ENCODE results near the gene KRT85. TPM values are rescaled to one million over a fixed set of nuclear protein-coding genes. Genes with fewer than 3 reads are reported as not detected.

Gene KRT85
- total RNA-seq, 2 experiments from 2014 or later = not detected

DNA sequence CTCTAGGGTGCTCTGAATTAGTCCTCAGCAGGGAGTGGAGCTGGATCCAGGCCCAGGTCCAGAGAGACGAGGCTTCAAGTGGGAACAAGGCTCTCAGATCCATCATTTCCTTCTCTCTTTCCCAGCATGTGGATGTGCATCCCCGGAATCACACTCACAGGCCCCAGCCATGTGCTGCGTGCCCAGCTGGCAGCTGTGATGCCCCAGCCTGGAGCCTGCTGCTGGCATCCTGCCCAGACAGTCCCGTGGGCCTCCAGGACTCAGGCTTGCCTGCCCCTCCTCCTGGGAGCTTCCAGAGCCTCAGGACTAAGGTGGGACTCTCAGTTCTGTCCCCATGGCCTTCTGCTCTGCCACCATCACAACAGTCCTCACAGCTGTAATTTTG lies 24.3 kb upstream of the KRT85 start:
- Histone ChIP-seq H3K27ac (ENCODE audit: low read depth, low read length, poor library complexity, severe bottlenecking) (no peak overlapping the region), H3K4me3 (ENCODE audit: low read depth, low read length, poor library complexity, severe bottlenecking) (no peak overlapping the region), H4K20me1 (ENCODE audit: insufficient read depth, low read length) (no peaks in the 10 kb centered on the region), H3K9me2 (ENCODE audit: insufficient read depth, low read length) (no peaks in the 10 kb centered on the region), H3K36me3 (ENCODE audit: insufficient read depth, low read length) (no peaks in the 10 kb centered on the region), H3K9me3 (ENCODE audit: low read length) (no peaks in the 10 kb centered on the region), H3K4me2 (ENCODE audit: low read length) (no peak overlapping the region), H3K79me2 (ENCODE audit: insufficient read depth, low read depth, low read length) (no peaks in the 10 kb centered on the region), H3K4me1 (ENCODE audit: insufficient read depth, low read length, poor library complexity, severe bottlenecking) (no peaks in the 10 kb centered on the region), H2AFZ (ENCODE audit: low read length) (no peak overlapping the region)
- intact Hi-C loops (cut with micrococcal nuclease; ENCODE audit: unreplicated experiment) = no loop called here
- ChIA-PET CTCF (ENCODE audit: unreplicated experiment) (no interaction called here), POLR2A (no interaction called here)
- no TSS peak for BruUV-seq (replicated peaks)
- DNase-seq (ENCODE audit: low spot score) = no peak
- TF ChIP-seq, protein P1, sequence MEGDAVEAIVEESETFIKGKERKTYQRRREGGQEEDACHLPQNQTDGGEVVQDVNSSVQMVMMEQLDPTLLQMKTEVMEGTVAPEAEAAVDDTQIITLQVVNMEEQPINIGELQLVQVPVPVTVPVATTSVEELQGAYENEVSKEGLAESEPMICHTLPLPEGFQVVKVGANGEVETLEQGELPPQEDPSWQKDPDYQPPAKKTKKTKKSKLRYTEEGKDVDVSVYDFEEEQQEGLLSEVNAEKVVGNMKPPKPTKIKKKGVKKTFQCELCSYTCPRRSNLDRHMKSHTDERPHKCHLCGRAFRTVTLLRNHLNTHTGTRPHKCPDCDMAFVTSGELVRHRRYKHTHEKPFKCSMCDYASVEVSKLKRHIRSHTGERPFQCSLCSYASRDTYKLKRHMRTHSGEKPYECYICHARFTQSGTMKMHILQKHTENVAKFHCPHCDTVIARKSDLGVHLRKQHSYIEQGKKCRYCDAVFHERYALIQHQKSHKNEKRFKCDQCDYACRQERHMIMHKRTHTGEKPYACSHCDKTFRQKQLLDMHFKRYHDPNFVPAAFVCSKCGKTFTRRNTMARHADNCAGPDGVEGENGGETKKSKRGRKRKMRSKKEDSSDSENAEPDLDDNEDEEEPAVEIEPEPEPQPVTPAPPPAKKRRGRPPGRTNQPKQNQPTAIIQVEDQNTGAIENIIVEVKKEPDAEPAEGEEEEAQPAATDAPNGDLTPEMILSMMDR (conservative IDR thresholded peaks at IDR 0.05; ENCODE audit: low read length) = no peak
- TF ChIP-seq EZH2phosphoT487 (IDR thresholded peaks at IDR 0.05; ENCODE audit: borderline replicate concordance, low read depth, low read length) = no peak

DNA sequence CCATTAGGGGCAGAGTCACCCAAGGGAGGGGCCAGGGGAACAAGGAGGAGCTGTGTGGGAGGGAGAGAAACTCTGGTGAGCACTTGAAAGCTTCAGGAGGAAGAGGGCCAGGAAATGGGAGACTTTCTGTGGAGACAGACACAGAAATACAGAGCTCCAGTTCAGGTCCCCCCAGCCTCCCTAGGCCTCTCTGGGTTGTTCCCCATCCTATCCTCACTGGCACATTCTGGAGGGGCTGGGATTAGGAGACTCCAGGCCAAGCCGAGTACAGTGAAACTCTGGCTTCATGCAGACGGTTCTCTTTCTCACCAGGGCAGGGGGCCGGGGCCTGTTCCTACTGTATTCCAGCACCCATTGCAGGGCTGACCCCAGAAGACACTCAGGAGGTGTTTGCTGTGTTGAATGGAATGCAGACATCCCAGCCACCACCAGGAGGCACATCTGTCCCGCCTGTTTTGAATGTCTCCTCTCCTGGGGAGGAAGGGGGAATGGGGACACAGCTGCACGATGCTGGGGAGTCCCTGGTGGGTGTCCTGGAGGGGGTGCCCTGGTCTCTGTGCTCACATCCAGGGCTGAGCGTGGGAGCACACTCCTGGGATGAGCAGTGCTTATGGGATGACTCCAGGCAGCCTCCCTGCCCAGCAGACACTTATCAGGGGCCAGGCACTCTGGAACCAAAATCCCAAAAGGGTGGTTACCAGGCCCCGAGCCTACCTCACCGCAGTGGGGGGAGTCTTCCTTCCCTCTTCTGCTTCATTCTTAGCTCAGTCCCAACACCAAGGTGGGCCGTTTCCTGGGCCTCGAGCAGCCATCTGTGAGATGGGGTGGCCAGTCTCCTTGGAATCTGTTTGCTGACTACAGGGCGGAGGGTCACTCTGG lies 23.7 kb upstream of the KRT85 start:
- Histone ChIP-seq H3K9me2 (ENCODE audit: insufficient read depth, low read length) (no peaks in the 10 kb centered on the region), H3K36me3 (ENCODE audit: insufficient read depth, low read length) (no peaks in the 10 kb centered on the region), H3K27ac (ENCODE audit: low read depth, low read length, poor library complexity, severe bottlenecking) (no peak overlapping the region), H3K79me2 (ENCODE audit: insufficient read depth, low read depth, low read length) (no peaks in the 10 kb centered on the region), H3K4me1 (ENCODE audit: insufficient read depth, low read length, poor library complexity, severe bottlenecking) (no peaks in the 10 kb centered on the region), H3K4me3 (ENCODE audit: low read depth, low read length, poor library complexity, severe bottlenecking) (no peak overlapping the region), H3K4me2 (ENCODE audit: low read length) (no peak overlapping the region), H4K20me1 (ENCODE audit: insufficient read depth, low read length) (no peaks in the 10 kb centered on the region), H3K9me3 (ENCODE audit: low read length) (no peaks in the 10 kb centered on the region), H2AFZ (ENCODE audit: low read length) (no peak overlapping the region)
- ChIA-PET POLR2A (no interaction called here), CTCF (ENCODE audit: unreplicated experiment) (no interaction called here)
- DNase-seq (ENCODE audit: low spot score) = peak; percentile 6
- TF ChIP-seq, protein P1 (conservative IDR thresholded peaks at IDR 0.05; ENCODE audit: low read length) = peak; percentile 68
- TF ChIP-seq EZH2phosphoT487 (IDR thresholded peaks at IDR 0.05; ENCODE audit: borderline replicate concordance, low read depth, low read length) = no peak
- intact Hi-C loops (cut with micrococcal nuclease; ENCODE audit: unreplicated experiment) = no loop called here
- BruUV-seq (replicated peaks) = no TSS peak
